GM18868 (cell line): Measurements from ENCODE around the gene ZDHHC8.

Source experiments
- ATAC-seq: cut with Tn5 transposase; IDR thresholded peaks from one replicate; pipeline ENCODE4 v1.9.1; 2021; ENCODE audit warnings: mild to moderate bottlenecking, moderate library complexity; ENCODE audit not compliant: unreplicated experiment

The ZDHHC8 gene

DNA sequence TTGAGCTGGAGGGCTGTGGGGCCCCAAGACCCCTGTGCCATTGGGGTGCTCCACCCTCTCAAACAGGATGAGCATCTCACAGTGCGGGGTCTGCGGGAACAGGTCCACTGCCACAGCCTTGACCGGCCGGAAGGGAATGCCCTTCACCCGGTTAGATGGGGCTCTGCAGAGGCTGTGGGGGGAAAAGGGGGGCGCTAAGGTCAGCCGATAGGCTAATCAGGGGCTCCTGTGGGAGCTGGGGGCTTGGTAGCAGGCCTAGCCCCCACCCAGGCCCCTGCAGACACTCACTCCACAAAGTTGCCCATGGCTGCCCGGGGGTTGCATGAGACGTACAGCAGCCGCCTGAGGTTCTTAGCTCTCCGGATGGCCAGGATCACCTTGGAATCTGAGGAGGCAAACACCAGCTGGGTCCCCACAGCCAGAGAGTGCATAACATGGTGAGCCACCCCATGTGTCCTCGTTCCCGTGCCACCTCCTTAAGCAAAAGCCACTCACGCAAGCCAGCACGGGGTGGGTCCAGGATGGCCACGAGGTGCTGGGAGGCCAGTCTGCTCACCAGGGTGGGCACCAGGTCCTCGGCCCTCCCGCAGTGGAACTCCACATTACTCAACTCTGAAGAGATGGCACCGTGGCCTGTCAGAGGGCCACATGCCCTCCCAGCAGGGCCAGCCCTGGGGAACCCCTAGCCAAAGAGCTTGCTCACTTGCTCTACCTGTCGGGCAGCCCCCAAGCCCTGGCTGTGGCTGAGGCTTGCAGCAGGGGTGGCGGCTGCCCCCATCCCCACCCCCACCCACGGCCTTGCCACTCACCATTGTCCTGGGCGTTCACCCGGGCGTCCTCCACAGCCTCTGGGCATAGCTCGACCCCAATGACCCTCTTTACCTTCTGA, 18.7 kb upstream of the ZDHHC8 start:
- ATAC-seq: no peak

DNA sequence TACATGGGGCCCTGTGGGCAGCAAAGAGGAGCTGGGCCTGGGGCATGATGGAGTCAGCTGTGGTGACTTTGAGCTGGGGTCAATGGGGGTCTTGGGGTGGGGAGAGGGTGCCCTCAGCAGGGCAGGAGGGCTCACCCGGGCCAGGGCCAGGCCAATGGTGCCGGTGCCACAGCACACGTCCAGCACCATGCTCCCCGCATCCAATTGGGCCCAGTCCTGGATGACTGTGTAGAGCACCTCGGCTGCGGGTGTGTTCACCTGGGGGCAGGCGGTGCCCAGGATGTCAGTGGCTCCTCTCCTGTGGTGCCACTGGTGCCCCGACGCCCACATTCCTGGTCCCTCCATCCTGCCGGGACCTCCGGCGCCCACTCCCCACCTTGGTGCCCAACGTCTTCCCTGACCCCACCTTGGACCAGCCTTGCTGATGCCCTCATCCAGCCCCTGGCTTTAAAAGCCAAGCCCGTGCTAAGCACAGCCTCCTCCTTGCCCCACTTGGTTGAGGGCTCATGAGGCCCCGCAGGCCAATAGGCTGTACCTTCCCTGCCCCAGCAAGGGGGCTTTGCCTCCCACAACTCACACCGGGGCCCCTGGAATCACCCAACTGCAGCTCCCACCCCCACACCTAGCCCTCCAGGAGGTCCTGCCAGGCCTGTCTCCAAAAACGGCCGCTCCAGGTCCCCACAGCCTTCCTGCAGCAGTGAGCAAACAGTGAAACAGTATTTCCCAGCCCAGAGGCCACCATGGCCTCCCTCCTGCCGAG, 17.9 kb upstream of the ZDHHC8 start:
- no peak for ATAC-seq

DNA sequence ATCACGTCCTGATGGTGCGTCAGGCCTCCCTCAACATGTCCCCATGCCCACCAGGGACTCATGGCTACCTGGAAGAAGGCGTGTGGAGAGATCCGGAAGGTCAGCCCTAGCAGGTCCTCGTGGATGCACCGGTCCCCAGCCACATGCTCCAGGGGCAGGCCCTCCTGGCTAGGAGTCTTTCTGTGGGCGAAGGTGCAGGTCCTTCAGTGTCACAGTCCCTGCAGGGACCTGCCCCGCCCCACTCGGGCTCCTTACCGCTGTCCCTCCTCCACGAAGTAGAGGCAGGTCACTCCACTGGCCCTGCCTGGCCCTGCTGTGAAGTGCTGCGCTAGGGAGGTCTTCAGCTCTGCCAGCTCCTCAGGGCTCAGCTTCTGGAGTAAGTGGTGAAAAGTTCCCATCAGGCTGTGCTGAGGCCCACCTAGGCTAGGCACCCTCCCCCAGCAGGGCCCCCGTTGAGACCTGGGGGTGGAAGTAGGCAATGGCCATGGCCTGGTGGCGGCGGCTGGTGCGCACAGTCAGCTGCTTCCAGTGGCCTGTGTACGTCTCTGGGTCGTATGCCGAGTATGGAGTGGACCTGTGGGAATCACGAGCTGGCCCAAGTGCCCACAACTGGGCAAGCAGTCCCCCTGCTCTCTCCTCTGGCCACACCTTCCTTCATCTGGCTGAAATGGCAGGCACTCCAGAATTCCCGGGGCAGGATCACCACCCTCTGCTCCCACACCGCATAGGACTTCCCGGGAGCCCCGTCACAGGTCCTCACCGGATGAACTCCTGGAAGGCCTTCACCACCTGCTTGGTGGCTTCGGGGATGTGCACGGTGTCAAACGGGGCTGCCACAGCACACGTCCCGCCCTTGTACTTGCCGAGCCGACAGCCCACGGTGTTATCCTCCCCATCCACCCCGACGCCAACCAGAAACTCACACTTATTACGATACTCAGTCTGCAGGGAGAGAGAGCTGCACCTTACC, 16.8 kb upstream of the ZDHHC8 start:
- ATAC-seq: no peak

DNA sequence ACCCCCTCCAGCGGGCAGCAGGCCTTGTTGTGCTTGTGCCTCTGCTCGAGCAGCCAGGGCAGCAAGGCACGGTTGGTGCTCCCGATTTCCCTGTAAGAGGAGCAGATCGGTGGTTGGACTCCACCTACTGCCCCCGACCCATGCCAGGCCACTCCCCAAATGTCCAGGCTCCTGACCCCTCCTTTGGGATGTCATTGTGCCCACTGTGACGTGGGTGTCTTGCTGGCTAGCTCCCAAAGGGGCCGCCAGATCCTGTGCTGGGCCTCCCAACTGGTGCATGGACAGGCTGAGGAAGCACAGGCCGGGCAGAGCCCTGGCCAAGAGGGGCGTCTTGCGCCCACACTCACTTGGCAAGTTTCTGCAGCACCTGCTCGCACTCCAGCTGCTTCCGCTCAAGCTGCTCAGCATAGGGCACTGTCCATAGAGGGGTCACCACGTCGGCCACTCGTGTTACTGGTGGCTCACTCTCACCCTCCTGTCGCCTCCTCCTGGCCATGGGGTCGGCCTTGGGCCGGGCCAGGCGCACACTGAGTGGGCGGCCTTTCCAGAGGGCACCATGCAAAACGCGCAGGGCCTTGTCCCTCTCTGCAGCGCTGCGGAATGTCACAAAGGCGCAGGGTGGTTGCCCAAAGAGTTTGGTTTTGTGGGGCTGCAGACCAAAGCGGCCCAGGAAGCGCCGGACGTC, 15.8 kb upstream of the ZDHHC8 start, which contains the start of gene RANBP1:
Gene RANBP1 (plus strand): TSS at position 414 of the 685 bp plus-strand sequence. CDS start 81 bp downstream, at position 495.
- ATAC-seq: no peak

DNA sequence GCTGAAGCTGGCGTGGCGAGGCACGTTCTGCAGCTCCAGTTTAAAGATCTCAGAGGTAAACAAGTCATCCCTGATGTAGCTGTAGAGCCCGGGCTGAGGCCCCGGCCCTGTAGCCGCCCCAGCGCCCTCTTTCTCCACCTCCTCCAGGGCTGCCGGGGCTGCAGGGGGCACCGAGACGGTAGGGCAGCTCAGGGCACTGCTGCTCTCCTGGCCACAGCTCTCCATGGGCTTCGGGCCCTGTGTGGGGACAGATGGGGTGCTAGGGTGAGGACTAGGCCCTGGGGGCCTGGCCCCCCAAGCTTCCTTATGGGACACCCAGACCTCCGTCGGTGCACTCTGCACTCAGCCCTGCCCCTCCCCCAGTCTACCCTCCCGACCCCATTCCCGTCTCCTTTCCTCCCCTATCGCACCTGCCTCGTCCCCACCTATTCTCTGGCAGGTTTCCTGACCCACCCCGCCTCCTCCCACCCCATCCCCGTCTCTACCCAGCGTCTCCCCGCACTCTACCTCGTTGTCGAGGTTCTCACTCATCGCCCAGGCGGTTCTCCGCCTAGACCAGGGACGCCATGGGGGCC, 15.1 kb upstream of the ZDHHC8 start:
- ATAC-seq: no peak

DNA sequence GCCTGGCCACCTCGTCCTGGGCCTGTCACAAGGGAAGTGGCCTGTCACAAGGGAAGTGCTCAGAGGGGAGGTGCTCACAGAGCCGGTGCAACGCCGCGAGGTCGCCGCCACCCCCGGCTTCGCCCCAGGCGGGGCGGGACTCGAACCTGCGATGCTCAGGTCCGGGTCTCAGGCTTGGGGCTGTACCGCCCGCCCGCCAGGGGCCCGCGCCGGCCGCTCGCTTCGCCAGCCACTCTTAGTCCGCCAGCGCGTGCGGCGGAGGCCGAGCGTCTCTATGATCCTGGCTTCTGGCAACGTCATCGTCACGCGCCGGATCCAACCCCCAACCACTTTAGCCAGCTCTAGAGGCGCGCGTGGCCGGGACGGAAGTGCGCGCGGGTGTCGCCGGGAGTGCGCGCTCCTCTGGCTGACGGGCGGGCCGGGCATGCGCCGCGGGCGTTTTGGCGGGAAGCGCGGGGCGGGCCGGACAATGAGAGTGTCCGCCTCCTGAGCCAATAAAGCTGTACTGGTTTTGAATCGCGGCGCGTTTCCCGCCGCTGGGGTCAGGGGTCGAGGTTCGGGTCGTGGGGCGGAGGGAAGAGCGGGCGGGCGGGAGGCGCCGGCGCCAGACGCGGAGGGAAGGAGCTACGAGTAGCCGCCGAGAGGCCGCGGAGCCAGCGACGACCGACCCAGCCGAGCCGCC, 14.5 kb upstream of the ZDHHC8 start, which contains the start of gene TRMT2A:
Gene TRMT2A (minus strand): TSS at position 276 of the 682 bp plus-strand sequence. CDS start 320 bp downstream, outside the sequence.
- ATAC-seq: peak; percentile 74

DNA sequence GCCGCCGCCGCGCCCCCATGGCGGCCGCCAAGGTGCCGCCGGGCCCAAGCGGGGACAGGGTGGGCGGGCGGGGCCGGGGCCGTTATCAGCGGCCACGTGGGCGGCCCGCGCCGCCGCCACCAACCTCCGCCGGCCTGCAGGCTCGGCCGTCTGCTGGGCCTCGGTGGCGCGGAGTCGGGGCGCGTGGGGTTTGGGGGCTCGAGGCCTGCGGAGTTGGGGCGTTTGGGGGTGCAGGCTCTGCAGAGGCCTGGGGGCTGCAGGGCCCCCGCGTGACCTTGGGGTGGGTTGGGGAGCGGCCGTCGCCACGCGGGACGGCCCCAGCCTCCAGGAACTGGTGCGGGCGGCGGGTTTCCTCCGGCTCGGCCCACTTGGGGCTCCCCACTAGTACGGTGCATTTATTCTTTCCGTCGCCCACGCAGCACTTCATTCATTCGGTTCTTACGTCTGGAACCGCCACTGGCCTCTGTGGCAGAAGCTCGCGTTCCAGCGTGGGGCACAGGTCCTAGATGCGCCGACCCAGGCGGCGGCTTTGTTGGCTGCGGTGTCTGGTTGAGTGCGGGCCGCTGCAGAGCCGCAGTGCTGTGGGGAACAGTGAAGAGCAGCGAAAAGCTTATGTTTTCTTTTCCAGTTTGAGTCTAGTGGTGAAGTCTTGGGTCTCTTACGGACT, 13.8 kb upstream of the ZDHHC8 start:
- ATAC-seq: peak; percentile 19

DNA sequence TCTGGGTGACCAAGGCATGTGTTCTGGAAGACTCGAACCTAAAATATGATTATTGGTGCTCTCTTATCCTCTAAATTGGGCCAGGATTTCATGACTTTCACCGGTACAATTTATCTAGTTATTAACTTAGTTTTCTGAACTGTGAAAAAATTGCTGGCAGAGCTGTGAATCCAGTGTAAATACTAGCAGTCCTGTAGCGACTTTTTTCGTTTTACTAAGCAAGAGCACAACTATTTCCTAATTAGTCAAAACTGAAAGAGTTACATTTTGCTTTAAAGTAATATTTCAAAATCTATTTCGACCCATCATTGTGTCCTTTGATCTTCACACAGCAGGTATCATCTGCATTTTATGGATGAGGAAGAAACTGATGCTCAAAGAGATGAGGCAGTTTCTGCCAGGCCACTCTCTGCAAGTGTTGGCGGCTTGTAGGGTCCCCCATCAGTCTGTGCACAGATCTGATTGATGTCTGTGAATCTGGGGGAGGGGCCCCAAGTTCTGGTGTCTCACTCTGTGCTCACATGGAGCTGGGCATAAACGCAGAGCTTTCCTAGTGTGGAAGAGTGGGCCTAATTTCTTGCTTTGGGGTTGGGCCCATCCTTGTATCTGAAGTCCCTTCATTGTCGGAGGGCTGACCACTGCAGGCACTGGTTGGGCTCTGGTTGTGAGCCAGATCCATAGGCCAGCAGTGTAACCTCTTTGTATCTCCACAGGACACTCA, 13.1 kb upstream of the ZDHHC8 start:
- no peak for ATAC-seq

DNA sequence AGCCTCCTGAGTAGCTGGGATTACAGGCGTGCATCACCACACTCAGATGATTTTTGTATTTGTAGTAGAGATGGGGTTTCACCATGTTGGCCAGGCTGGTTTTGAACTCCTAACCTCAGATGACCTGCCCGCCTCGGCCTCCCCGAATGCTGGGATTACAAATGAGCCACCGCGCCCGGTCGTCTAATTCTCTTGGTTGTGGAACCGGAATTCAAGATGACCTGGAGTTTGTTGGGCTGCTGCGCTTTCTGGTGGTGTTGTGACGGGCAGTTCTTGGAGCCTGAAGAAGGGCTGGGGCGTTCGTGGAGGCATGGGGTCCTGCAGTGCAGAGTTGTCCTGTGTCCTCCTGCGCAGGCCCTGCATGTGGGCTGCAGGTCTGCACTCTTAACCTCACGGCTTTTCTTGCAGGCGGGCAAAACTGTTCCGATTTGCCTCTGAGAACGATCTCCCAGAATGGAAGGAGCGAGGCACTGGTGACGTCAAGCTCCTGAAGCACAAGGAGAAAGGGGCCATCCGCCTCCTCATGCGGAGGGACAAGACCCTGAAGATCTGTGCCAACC, 9.7 kb upstream of the ZDHHC8 start:
- ATAC-seq: no peak

DNA sequence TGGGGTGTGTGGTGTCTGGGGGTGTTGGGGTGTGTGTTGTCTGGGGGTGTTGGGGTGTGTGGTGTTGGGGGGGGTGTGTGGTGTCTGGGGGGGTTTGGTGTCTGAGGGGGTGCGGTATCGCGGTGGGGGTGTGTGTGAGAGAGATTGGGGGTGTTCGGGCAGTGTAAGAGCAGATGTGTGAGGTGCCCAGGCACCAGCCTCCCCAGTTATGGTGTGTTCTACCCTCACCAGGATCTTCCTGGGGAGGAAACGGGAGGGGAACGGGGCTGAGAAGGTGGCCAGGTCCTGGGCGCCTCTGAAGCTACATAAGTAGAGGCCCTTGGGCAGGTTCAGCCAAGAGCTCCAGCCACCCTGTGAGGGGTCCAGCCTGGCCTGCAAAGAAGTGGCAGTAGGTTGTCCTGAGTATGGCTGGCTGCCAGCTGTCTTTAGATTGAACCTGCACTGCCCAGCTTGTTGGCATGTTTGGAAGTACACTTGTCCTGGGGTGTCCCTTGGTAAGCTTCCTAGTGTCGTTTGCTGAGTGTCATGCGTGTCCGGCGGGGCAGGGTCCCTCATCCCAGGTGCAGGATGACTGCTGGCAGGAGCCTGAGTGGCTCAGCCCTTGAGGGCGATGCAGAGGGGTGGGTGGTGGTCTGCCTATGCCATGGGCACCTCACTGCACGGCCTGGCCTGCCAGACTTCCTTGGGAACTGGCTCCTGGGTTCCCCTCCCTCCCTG, 8.1 kb upstream of the ZDHHC8 start:
- ATAC-seq: no peak

DNA sequence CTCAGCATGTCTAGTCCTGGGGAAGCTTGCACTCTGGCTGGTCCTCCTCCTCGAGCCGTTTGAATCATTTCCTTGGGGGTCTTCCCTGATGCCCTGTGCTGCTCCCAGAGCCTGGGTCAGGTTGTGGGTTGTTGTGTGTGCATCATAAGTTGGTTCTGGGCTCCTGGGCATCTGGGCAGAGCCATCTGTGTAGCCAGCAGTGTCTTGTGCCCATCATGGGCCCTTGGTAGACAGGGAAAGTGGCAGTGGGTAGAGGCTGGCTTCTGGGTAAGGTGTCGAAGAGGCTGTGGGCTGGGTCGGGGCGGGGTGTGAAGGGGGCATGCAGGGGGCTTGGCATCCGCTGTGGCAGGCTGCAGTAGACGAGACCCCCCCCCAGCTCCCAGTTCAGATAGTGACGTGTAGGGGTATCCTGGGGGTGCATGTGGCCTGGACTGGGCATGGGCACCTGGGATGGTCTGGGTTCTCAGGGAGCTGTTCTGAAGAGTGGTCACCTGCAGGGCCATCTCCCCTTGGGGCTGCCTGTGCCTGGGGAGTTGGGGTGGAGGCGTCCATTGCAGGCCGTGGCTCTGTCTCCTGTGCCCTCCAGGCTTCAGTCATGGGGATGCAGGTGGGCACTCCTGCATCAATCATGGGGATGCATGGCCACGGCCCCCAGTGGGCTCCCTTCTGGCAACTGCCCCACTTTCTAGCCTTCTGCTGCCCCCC, 7.4 kb upstream of the ZDHHC8 start:
- no peak for ATAC-seq

DNA sequence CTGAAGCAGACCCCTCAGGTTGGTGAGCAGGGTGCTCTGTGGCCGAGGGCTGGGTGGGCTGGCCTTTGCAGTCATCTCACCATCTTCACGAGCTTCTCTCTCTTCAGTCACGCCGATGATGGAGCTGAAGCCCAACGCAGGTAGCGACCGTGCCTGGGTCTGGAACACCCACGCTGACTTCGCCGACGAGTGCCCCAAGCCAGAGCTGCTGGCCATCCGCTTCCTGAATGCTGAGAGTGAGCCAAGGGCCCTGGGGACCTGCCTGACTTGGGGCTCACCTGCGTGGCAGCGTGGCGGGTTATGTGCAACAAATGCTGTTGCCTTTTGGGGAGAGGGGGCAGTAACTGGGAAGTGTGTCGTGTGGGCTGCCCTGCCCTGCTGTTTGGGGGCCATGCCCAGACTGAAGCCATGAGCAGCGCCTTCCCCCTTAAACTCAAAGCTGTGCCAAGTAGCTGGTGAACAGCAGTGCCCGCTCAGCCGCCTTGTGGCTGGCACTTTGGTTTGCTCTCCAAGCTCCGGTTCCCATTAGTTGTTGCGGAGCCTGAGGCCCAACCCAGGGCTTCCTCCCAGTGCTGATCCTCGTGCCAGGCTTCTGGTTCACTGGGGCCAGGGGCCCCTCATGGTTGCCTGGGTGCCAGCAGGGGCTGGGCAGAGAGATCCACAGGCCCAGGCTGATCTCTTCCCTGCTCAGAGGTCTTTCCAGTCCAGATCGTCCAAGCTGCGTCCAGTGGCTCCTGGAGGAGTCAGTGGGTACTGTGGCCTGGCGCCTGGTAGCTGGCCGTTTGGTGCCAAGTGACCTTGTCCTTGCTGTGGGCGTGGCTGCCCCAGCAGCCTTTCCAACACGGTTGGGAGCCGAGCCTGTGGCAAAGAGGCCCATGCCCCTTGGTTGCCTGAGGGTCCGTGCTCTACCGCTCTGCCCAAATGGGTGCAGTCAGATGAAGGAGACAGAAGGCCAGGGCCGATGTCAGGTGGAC, 6.1 kb upstream of the ZDHHC8 start:
- no peak for ATAC-seq

DNA sequence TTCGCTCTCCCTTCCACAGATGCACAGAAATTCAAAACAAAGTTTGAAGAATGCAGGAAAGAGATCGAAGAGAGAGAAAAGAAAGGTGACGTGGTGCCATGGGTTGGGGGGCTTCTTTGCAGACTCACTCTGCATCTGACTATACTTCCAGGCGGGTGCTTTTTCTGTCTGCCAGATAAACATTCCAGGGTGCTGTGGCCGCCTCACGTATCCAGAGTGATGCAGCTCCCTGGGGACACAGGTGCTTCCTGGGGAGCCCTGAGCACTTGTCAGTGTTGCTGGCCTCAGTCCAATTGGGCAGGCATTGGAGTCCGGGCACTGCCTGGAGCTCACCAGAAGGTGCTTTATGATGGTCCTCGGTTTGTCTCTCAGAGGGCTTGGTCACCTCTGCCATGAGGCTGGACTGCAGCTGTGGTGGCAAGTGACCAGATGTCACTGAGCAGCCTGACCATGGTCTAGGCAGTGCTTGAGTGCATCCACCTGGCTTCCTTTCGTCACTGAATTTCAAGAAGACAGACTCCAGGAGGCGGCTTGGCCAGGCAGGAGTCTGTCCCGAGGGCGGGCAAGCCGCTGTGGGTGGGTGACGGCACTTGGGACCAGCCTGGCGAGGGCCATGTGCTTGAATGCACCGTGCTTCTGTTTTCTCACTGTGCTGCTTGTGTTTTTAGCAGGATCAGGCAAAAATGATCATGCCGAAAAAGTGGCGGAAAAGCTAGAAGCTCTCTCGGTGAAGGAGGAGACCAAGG, 5.1 kb upstream of the ZDHHC8 start:
- ATAC-seq: no peak

DNA sequence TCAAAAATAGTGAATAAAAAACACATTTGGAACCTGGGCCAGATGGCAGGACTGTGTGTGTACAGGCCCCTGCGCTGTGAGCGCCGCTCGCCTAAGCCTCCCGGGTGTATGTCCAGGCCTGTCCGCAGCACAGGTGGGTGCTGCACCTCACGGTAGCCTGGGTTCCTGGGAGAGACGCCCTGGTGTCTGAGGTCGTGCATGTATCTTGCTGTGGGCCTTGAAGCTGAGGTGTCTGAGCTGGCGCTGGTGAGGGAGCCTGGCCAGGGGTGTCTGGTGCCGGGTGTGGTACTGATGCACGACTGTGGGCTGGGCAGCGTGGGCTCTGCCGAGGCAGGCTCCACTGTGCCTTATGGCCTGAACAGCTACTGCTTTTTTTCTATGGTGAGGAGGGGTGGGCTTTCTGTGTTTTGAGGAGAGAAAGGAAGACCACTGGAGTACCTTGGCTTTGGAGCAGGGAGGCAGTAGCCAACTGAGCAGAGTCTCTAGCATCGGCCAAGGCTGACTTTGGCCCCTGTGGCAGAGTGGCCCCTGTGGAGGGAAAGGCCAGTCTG, 4.2 kb upstream of the ZDHHC8 start:
- no peak for ATAC-seq
